Naive thymus-derived CD4-positive, alpha-beta T cell (primary cell): Measurements from ENCODE around the gene DNAJB12. TPM values are rescaled to one million over a fixed set of nuclear protein-coding genes. Genes with fewer than 3 reads are reported as not detected.
"Not testable (repeated sequence)": the region's sequence is repeated elsewhere in the genome, so short reads cannot be mapped to it uniquely, and the experiment has no call there.

ENCODE experiments used
- ATAC-seq: fragments of 150-1000 bp; cut with Tn5 transposase; 2 replicates; pipeline ENCODE4 v1.10.0; 2021; ENCODE audit warnings: mild to moderate bottlenecking, moderate library complexity
- CTCF ChIA-PET: fragments of 350-600 bp; sonication (Branson Sonifier 250); formaldehyde crosslinking; loops from one replicate; lab custom pipeline; 2021; ENCODE audit warnings: antibody characterized with exemption; lab: Charles Lee
- POLR2A ChIA-PET: fragments of 350-600 bp; sonication (Branson Sonifier 250); formaldehyde crosslinking; loops from one replicate; lab custom pipeline; 2021; ENCODE audit warnings: antibody characterized with exemption, inconsistent platforms; lab: Charles Lee
- DNase-seq, 9 donors: peaks; one replicate each; pipeline versions ENCODE4 v3.0.0 to v3.0.0-alpha.2; 2020 to 2022; ENCODE audit warnings: mixed read lengths in 1 of 9
- H3K27ac ChIP-seq: one replicate; pipeline ENCODE4 v1.7.0; 2013; ENCODE audit warnings: mild to moderate bottlenecking, low read depth, low read length, moderate library complexity
- H3K27me3 ChIP-seq, 2 donors: one replicate each; pipeline ENCODE4 v1.7.0; 2013; ENCODE audit warnings: low read length in 2 of 2, mild to moderate bottlenecking in 2 of 2, moderate library complexity in 2 of 2; ENCODE audit not compliant: control insufficient read depth in 2 of 2, insufficient read depth in 2 of 2
- H3K36me3 ChIP-seq, 3 experiments: 1 replicate in 2 of 3; 2 replicates in 1 of 3; pipeline ENCODE4 v1.7.0; 2013; ENCODE audit warnings: low read length in 3 of 3, mild to moderate bottlenecking in 3 of 3, moderate library complexity in 1 of 3; ENCODE audit not compliant: insufficient read depth in 3 of 3, control insufficient read depth in 2 of 3
- H3K4me1 ChIP-seq, 2 donors: one replicate each; pipeline ENCODE4 v1.7.0; 2013; ENCODE audit warnings: low read length in 2 of 2, mild to moderate bottlenecking in 2 of 2, moderate library complexity in 1 of 2; ENCODE audit not compliant: control insufficient read depth in 2 of 2, insufficient read depth in 2 of 2
- H3K4me3 ChIP-seq: 2 replicates; pipeline ENCODE4 v1.7.0; 2013; ENCODE audit warnings: mild to moderate bottlenecking, low read length
- H3K9me3 ChIP-seq, 3 experiments: 1 replicate in 2 of 3; 2 replicates in 1 of 3; pipeline ENCODE4 v1.7.0; 2013; ENCODE audit warnings: low read length in 3 of 3; ENCODE audit not compliant: control insufficient read depth in 2 of 3
- H3K27ac Mint-ChIP-seq, 9 donors: one replicate each; pipeline ENCODE4 v1.8.0; 2020 to 2022; ENCODE audit warnings: mixed read lengths in 9 of 9, mild to moderate bottlenecking in 8 of 9, moderate library complexity in 5 of 9, inconsistent platforms in 2 of 9
- H3K27me3 Mint-ChIP-seq, 5 donors: one replicate each; pipeline ENCODE4 v1.8.0; 2021 to 2022; ENCODE audit warnings: mixed read lengths in 5 of 5, mild to moderate bottlenecking in 1 of 5
- H3K36me3 Mint-ChIP-seq, 5 donors: one replicate each; pipeline ENCODE4 v1.8.0; 2020 to 2022; ENCODE audit warnings: mixed read lengths in 5 of 5, mild to moderate bottlenecking in 3 of 5, inconsistent platforms in 1 of 5
- H3K4me1 Mint-ChIP-seq, 7 donors: one replicate each; pipeline ENCODE4 v1.8.0; 2020 to 2022; ENCODE audit warnings: mixed read lengths in 7 of 7, mild to moderate bottlenecking in 3 of 7, inconsistent platforms in 1 of 7
- H3K4me3 Mint-ChIP-seq, 10 donors: one replicate each; pipeline ENCODE4 v1.8.0; 2020 to 2022; ENCODE audit warnings: mild to moderate bottlenecking in 10 of 10, mixed read lengths in 10 of 10, moderate library complexity in 6 of 10, inconsistent platforms in 2 of 10
- H3K9me3 Mint-ChIP-seq, 11 donors: one replicate each; pipeline ENCODE4 v1.8.0; 2020 to 2022; ENCODE audit warnings: mixed read lengths in 11 of 11, mild to moderate bottlenecking in 4 of 11, inconsistent platforms in 1 of 11, moderate library complexity in 1 of 11
- intact Hi-C, 2 donors: fragments of 100-400 bp; cut with micrococcal nuclease; formaldehyde crosslinking; loops; one replicate each; pipeline ENCODE4 v1.15.1; 2023
- polyA plus RNA-seq, 2 donors: library from polyadenylated mRNA; unstranded; fragments of 300-500 nt; fragmentation: Illumina TruSeq; gene quantifications; one replicate each; pipeline ENCODE4 v1.2.3, GENCODE V29; 2021
- total RNA-seq, 6 experiments: library from RNA in 5 of 6; stranded (reverse) in 5 of 6; gene quantifications; 1 replicate in 5 of 6; 2 replicates in 1 of 6; pipeline ENCODE4 v1.2.3 and lab custom pipeline; 2021 to 2026

The DNAJB12 gene
- total and polyA plus RNA-seq, 7 experiments from 2014 or later: 17.6 to 40.5 (median 27.6) TPM

GRCh38 chr10:72328045-72328828 is 26.5 kb downstream of the DNAJB12 start:
- ChIA-PET POLR2A (interaction anchor here (0.6 to 7.3 kb wide), 14 partner anchors 9 to 241 kb away, joined by 3 to 86 read pairs (median 8); partner anchors contain the start of genes ANAPC16, ASCC1, DDIT4 and SPOCK2), CTCF (interaction anchor here (0.7 to 3.4 kb wide), 12 partner anchors 9 to 410 kb away, joined by 3 to 23 read pairs (median 5); partner anchors contain the start of gene DDIT4)
- Mint-ChIP-seq H3K4me3 (peak overlapping the region; percentile 81 to 99 (median 96)), H3K9me3 (peaks cover 0 to 6% (median 0%) of the 10 kb centered on the region in 11 donors), H3K36me3 (peaks cover 0 to 14% (median 0%) of the 10 kb centered on the region in 5 donors), H3K27ac (peak overlapping the region; percentile 73 to 99 (median 96)), H3K4me1 (peaks cover 33 to 83% (median 78%) of the 10 kb centered on the region in 7 donors), H3K27me3 (no peaks in the 10 kb centered on the region)
- peaks cover 50 to 68% of the 10 kb centered on the region in 2 donors for H3K4me1 ChIP-seq
- H3K36me3 ChIP-seq: no peaks in the 10 kb centered on the region
- H3K27ac ChIP-seq: peak overlapping the region; percentile 70
- H3K27me3 ChIP-seq: no peaks in the 10 kb centered on the region
- intact Hi-C loops: loop anchor here in 1 of 2 donors (1.0 kb wide), 1 partner anchor 8 kb away; no protein-coding TSS in a partner anchor
- ATAC-seq (no peak), DNase-seq (peak in 1 of 9 donors; percentile 54)
- peak overlapping the region; percentile 24 for H3K4me3 ChIP-seq
- no peaks in the 10 kb centered on the region for H3K9me3 ChIP-seq

GRCh38 chr10:72326665-72327603 is 27.8 kb downstream of the DNAJB12 start:
- ChIA-PET CTCF (interaction anchor here (0.6 to 3.4 kb wide), 21 partner anchors 9 to 409 kb away, joined by 3 to 23 read pairs (median 4); no protein-coding TSS in a partner anchor), POLR2A (interaction anchor here (0.6 to 7.3 kb wide), 20 partner anchors 8 to 477 kb away, joined by 3 to 86 read pairs (median 5); partner anchors contain the start of genes ANAPC16, ASCC1, DDIT4 and SPOCK2)
- DNase-seq (peak in 8 of 9 donors; percentile 55 to 79 (median 72)), ATAC-seq (peak; percentile 11)
- H3K27ac Mint-ChIP-seq: peak overlapping the region; percentile 93 to 99 (median 97)
- not testable (repeated sequence) for H3K36me3 ChIP-seq, H3K9me3 ChIP-seq, H3K27me3 ChIP-seq, H3K27me3 Mint-ChIP-seq, H3K9me3 Mint-ChIP-seq
- intact Hi-C loops: loop anchor here (1.0 to 2.0 kb wide), 5 partner anchors 8 to 201 kb away; partner anchors contain the start of gene DDIT4 (in 2 of the 2)
- H3K4me3 ChIP-seq: peak overlapping the region; percentile 75
- peak overlapping the region; percentile 81 to 99 (median 96) for H3K4me3 Mint-ChIP-seq
- H3K4me1 ChIP-seq: peaks cover 50 to 70% of the 10 kb centered on the region in 2 donors
- peak overlapping the region; percentile 70 for H3K27ac ChIP-seq
- H3K36me3 Mint-ChIP-seq: peaks cover 0 to 12% (median 0%) of the 10 kb centered on the region in 5 donors
- peaks cover 44 to 85% (median 77%) of the 10 kb centered on the region in 7 donors for H3K4me1 Mint-ChIP-seq

GRCh38 chr10:72325243-72326175 is 29.2 kb downstream of the DNAJB12 start:
- ChIA-PET POLR2A (interaction anchor here (1.2 to 7.3 kb wide), 13 partner anchors 9 to 237 kb away, joined by 3 to 86 read pairs (median 6); partner anchors contain the start of genes ANAPC16, ASCC1, DDIT4 and SPOCK2), CTCF (interaction anchor here (1.2 to 3.4 kb wide), 4 partner anchors 28 to 78 kb away, joined by 3 to 23 read pairs (median 4); no protein-coding TSS in a partner anchor)
- not testable (repeated sequence) for DNase-seq, H3K27ac ChIP-seq, H3K27me3 Mint-ChIP-seq, H3K9me3 Mint-ChIP-seq, H3K4me3 ChIP-seq, H3K9me3 ChIP-seq, H3K36me3 ChIP-seq, ATAC-seq, H3K27me3 ChIP-seq
- Mint-ChIP-seq H3K4me1 (peaks cover 49 to 85% (median 73%) of the 10 kb centered on the region in 7 donors), H3K4me3 (peak overlapping the region in 3 of 10 donors; percentile 9 to 48 (median 45)), H3K27ac (peak overlapping the region in 6 of 9 donors; percentile 8 to 98 (median 70)), H3K36me3 (peaks cover 0 to 10% (median 0%) of the 10 kb centered on the region in 5 donors)
- H3K4me1 ChIP-seq: peaks cover 50 to 68% of the 10 kb centered on the region in 2 donors
- intact Hi-C loops: loop anchor here (1.0 to 2.0 kb wide), 4 partner anchors 52 to 199 kb away; partner anchors contain the start of gene DDIT4 (in 2 of the 2)

GRCh38 chr10:72323771-72324191 is 30.9 kb downstream of the DNAJB12 start:
- intact Hi-C loops: no loop called here
- Histone ChIP-seq H3K4me3 (no peak overlapping the region), H3K27ac (peak overlapping the region; percentile 94), H3K36me3 (no peaks in the 10 kb centered on the region), H3K9me3 (no peaks in the 10 kb centered on the region), H3K27me3 (no peaks in the 10 kb centered on the region), H3K4me1 (peaks cover 49 to 67% of the 10 kb centered on the region in 2 donors)
- DNase-seq: no peak
- ATAC-seq: no peak
- CTCF ChIA-PET: interaction anchor here (0.6 to 3.8 kb wide), 2 partner anchors 49 to 105 kb away, joined by 3 to 17 read pairs; partner anchors contain the start of gene DDIT4
- POLR2A ChIA-PET: interaction anchor here (0.8 to 13.6 kb wide), 5 partner anchors 10 to 108 kb away, joined by 3 to 174 read pairs (median 76); partner anchors contain the start of genes ANAPC16, ASCC1 and DDIT4
- Mint-ChIP-seq H3K36me3 (peaks cover 0 to 9% (median 0%) of the 10 kb centered on the region in 5 donors), H3K4me1 (peaks cover 42 to 82% (median 69%) of the 10 kb centered on the region in 7 donors), H3K27ac (peak overlapping the region in 5 of 9 donors; percentile 87 to 98 (median 97)), H3K4me3 (peak overlapping the region in 4 of 10 donors; percentile 29 to 64 (median 40)), H3K9me3 (peaks cover 0 to 6% (median 0%) of the 10 kb centered on the region in 11 donors), H3K27me3 (no peaks in the 10 kb centered on the region)

GRCh38 chr10:72323108-72323749 is 31.5 kb downstream of the DNAJB12 start:
- H3K27me3 Mint-ChIP-seq: no peaks in the 10 kb centered on the region
- Histone ChIP-seq H3K9me3 (no peaks in the 10 kb centered on the region), H3K4me3 (no peak overlapping the region), H3K27ac (peak overlapping the region; percentile 94), H3K27me3 (no peaks in the 10 kb centered on the region), H3K4me1 (peaks cover 49 to 67% of the 10 kb centered on the region in 2 donors), H3K36me3 (no peaks in the 10 kb centered on the region)
- peaks cover 0 to 6% (median 0%) of the 10 kb centered on the region in 11 donors for H3K9me3 Mint-ChIP-seq
- H3K4me1 Mint-ChIP-seq: peaks cover 42 to 82% (median 72%) of the 10 kb centered on the region in 7 donors
- CTCF ChIA-PET: interaction anchor here (0.6 to 3.8 kb wide), 2 partner anchors 49 to 104 kb away, joined by 3 to 17 read pairs; partner anchors contain the start of gene DDIT4
- DNase-seq (no peak), ATAC-seq (no peak)
- peak overlapping the region; percentile 66 to 98 (median 95) for H3K27ac Mint-ChIP-seq
- POLR2A ChIA-PET: interaction anchor here (0.8 to 13.6 kb wide), 5 partner anchors 9 to 108 kb away, joined by 3 to 174 read pairs (median 76); partner anchors contain the start of genes ANAPC16, ASCC1 and DDIT4
- intact Hi-C loops: no loop called here
- H3K4me3 Mint-ChIP-seq: peak overlapping the region in 5 of 10 donors; percentile 6 to 80 (median 57)
- H3K36me3 Mint-ChIP-seq: peaks cover 0 to 9% (median 0%) of the 10 kb centered on the region in 5 donors
